HEK293 (cell line): Measurements from ENCODE around the gene APOBEC3F.
"Not testable (repeated sequence)": the region's sequence is repeated elsewhere in the genome, so short reads cannot be mapped to it uniquely, and the experiment has no call there.

Source experiments
- BCL11A ChIP-seq: fragments of 450-650 bp; formaldehyde crosslinking; IDR thresholded peaks from 2 replicates; pipeline ENCODE4 v1.5.1; 2016; ENCODE audit warnings: low read depth, missing biosample characterization, missing genetic modification characterization
- YY1 ChIP-seq: fragments of 450-650 bp; formaldehyde crosslinking; IDR thresholded peaks from 2 replicates; pipeline ENCODE4 v1.5.1; 2018; ENCODE audit warnings: missing biosample characterization, missing genetic modification characterization
- ZNF391 ChIP-seq: fragments of 450-650 bp; formaldehyde crosslinking; IDR thresholded peaks from 2 replicates; pipeline ENCODE4 v1.5.1; 2016; ENCODE audit warnings: low read depth, missing biosample characterization, missing genetic modification characterization, borderline replicate concordance
- TF ChIP-seq, protein P1 (sequence below): fragments of 450-650 bp; formaldehyde crosslinking; IDR thresholded peaks from 2 replicates; pipeline ENCODE4 v1.5.1; 2016; ENCODE audit warnings: missing biosample characterization, missing genetic modification characterization

DNA sequence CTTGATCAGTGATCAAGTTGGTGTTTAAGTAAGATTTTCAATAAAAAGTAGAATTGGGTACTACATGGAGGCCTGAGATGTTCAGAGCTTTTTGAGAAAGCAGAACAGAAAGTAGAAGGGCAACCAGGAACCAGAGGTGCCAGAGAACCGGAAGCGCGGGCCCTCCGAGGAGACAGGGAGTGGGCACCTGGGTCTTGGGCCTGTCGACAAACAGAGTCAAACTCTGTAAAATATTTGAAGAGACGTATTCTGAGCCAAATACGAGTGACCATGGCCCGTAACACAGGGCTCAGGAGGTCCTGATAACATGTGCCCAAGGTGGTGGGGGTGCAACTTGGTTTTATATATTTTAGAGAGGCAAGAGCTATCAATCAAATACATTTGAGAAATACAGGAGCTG lies 23.2 kb downstream of the APOBEC3F start:
- not testable (repeated sequence) for TF ChIP-seq YY1; ZNF391 (tag by site-specific recombination); BCL11A
- TF ChIP-seq, protein P1, sequence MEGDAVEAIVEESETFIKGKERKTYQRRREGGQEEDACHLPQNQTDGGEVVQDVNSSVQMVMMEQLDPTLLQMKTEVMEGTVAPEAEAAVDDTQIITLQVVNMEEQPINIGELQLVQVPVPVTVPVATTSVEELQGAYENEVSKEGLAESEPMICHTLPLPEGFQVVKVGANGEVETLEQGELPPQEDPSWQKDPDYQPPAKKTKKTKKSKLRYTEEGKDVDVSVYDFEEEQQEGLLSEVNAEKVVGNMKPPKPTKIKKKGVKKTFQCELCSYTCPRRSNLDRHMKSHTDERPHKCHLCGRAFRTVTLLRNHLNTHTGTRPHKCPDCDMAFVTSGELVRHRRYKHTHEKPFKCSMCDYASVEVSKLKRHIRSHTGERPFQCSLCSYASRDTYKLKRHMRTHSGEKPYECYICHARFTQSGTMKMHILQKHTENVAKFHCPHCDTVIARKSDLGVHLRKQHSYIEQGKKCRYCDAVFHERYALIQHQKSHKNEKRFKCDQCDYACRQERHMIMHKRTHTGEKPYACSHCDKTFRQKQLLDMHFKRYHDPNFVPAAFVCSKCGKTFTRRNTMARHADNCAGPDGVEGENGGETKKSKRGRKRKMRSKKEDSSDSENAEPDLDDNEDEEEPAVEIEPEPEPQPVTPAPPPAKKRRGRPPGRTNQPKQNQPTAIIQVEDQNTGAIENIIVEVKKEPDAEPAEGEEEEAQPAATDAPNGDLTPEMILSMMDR (tag by site-specific recombination) = not testable (repeated sequence)
